ENCODE results near the gene IFI35.

IFI35 gene

DNA sequence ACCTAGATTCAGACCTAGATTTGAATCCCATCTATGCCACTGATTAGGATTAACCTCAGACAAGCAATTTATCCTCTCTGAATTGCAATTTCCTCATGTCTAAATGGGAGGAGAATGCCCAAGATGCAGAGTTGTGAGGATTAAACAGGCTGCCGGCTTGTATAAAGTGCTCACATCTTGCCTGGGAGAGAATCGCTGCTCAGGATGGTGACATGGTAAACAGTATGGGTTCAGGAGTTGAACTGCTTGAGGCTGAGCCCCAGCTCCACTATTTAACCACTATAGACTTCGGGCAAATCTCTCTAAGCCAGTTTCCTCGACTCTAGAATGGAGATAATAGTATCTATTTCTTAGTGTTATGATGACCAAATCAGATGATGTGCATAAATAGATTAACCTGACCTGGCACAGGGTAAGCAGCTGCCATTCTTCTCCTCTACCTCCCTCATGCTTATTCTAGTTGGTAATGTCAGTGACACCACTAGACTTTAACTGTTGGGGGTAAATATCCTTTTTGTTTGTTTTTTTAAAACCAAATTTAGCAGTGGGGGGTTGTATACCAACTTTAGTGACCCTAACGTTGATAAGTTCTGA, 9.1 kb upstream of the IFI35 start:
- Histone ChIP-seq H3K27me3 (ENCODE audit: control insufficient read depth in 1 of 2, insufficient read depth in 1 of 2, low read length in 2 of 2) (no peaks in the 10 kb centered on the region), H2BK120ac (ENCODE audit: low read depth, low read length) (no peak overlapping the region), H3K79me1 (replicated peaks; ENCODE audit: low read length, poor library complexity, severe bottlenecking) (no peaks in the 10 kb centered on the region), H3K4me2 (ENCODE audit: low read length, poor library complexity, severe bottlenecking) (peak overlapping the region; percentile 42), H2AK5ac (ENCODE audit: low read length, severe bottlenecking) (peak overlapping the region; percentile 4), H3K9ac (ENCODE audit: low read length) (peak overlapping the region; percentile 87), H3K23ac (ENCODE audit: low read length in 2 of 2) (no peak overlapping the region), H2BK5ac (ENCODE audit: low read depth, low read length, poor library complexity, severe bottlenecking) (no peak overlapping the region), H3K14ac (ENCODE audit: low read length in 2 of 2) (no peak overlapping the region), H3K4ac (ENCODE audit: low read depth in 1 of 2, low read length in 2 of 2) (no peak overlapping the region), H2BK15ac (ENCODE audit: low read depth, poor library complexity, severe bottlenecking) (no peak overlapping the region), H2BK12ac (ENCODE audit: low read length in 2 of 2) (no peak overlapping the region), H4K91ac (ENCODE audit: low read length) (no peak overlapping the region), H3K27ac (ENCODE audit: low read length, poor library complexity, severe bottlenecking) (peak overlapping the region; percentile 22), H4K8ac (ENCODE audit: low read length) (peak overlapping the region; percentile 52), H3K36me3 (ENCODE audit: control insufficient read depth in 1 of 2, insufficient read depth in 2 of 2, low read depth in 1 of 2, low read length in 2 of 2) (peaks cover 26 to 54% of the 10 kb centered on the region in 2 experiments), H3K18ac (ENCODE audit: low read depth in 1 of 2, low read length in 2 of 2) (peak overlapping the region in 1 of 2 experiments; percentile 55), H3K9me3 (ENCODE audit: control insufficient read depth, low read length) (no peaks in the 10 kb centered on the region), H3K4me3 (ENCODE audit: insufficient read depth in 1 of 2, low read depth in 1 of 2, low read length in 2 of 2) (peak overlapping the region in 1 of 2 experiments; percentile 66), H3K4me1 (ENCODE audit: control insufficient read depth, insufficient read depth, low read depth, low read length) (peaks cover 8% of the 10 kb centered on the region), H2AFZ (ENCODE audit: low read depth, low read length) (no peak overlapping the region)
- DNase-seq = no peak
- WGBS = 50% methylated on average over 3 of the region's 5 CpGs

- Histone ChIP-seq H3K79me1 (replicated peaks; ENCODE audit: low read length, poor library complexity, severe bottlenecking) (no peaks in the 10 kb centered on the region), H3K27me3 (ENCODE audit: control insufficient read depth in 1 of 2, insufficient read depth in 1 of 2, low read length in 2 of 2) (no peaks in the 10 kb centered on the region), H3K4me1 (ENCODE audit: control insufficient read depth, insufficient read depth, low read depth, low read length) (peaks cover 8% of the 10 kb centered on the region), H2BK12ac (ENCODE audit: low read length in 2 of 2) (peak within 1 kb of the TSS in 1 of 2 experiments; percentile 49), H3K9ac (ENCODE audit: low read length) (peak within 1 kb of the TSS; percentile 100), H3K36me3 (ENCODE audit: control insufficient read depth in 1 of 2, insufficient read depth in 2 of 2, low read depth in 1 of 2, low read length in 2 of 2) (peaks cover 30 to 54% of the 10 kb centered on the region in 2 experiments), H3K9me3 (ENCODE audit: control insufficient read depth, low read length) (no peaks in the 10 kb centered on the region), H3K23ac (ENCODE audit: low read length in 2 of 2) (peak within 1 kb of the TSS in 1 of 2 experiments; percentile 56), H2BK15ac (ENCODE audit: low read depth, poor library complexity, severe bottlenecking) (peak within 1 kb of the TSS; percentile 60), H3K4ac (ENCODE audit: low read depth in 1 of 2, low read length in 2 of 2) (peak within 1 kb of the TSS; percentile 85 to 90), H2AFZ (ENCODE audit: low read depth, low read length) (no peak within 1 kb of the TSS), H3K4me2 (ENCODE audit: low read length, poor library complexity, severe bottlenecking) (peak within 1 kb of the TSS; percentile 82), H4K91ac (ENCODE audit: low read length) (peak within 1 kb of the TSS; percentile 78), H2AK5ac (ENCODE audit: low read length, severe bottlenecking) (peak within 1 kb of the TSS; percentile 26), H3K27ac (ENCODE audit: low read length, poor library complexity, severe bottlenecking) (peak within 1 kb of the TSS; percentile 95), H4K8ac (ENCODE audit: low read length) (peak within 1 kb of the TSS; percentile 78), H3K18ac (ENCODE audit: low read depth in 1 of 2, low read length in 2 of 2) (peak within 1 kb of the TSS; percentile 97 to 98), H3K4me3 (ENCODE audit: insufficient read depth in 1 of 2, low read depth in 1 of 2, low read length in 2 of 2) (peak within 1 kb of the TSS; percentile 89 to 99), H2BK120ac (ENCODE audit: low read depth, low read length) (no peak within 1 kb of the TSS), H2BK5ac (ENCODE audit: low read depth, low read length, poor library complexity, severe bottlenecking) (peak within 1 kb of the TSS; percentile 96), H3K14ac (ENCODE audit: low read length in 2 of 2) (peak within 1 kb of the TSS in 1 of 2 experiments; percentile 89)
- WGBS = under 1% methylated on average over 49 of the region's 49 CpGs
- DNase-seq = peak; percentile 100
These were observed 8.3 kb upstream of the IFI35 start, which contains the start of gene RPL27 for GRCh38 chr17:42997984-42998938. TSS of gene RPL27 (plus strand) at chr17:42998419. CDS start at chr17:42998751, 332 bp downstream.

DNA sequence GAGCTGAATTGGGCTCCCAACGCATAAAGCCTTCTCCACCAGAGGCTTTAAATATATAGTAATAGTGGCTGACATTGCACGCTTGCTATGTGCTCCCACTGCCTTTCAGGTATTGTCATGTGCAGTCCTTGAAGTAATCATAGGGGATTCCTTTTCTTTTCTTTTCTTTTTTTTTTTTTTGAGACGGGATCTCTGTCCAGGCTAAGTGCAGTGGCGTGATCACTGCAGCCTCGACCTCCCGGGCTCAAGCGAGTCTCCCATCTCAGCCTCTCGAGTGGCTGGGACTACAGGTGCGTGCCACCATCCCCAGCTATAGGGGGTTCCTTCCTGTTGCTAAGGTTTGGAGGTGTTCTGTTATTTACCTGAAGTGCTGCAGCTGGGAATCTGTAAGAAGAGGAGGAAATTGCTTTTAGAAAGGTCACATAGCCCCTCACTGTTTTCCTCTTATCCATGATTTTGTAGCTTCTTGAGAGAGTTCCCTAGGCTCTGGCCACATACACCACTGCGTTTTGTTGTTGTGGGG, 7.5 kb upstream of the IFI35 start:
- H3K4me3 ChIP-seq (ENCODE audit: insufficient read depth in 1 of 2, low read depth in 1 of 2, low read length in 2 of 2) = peak overlapping the region; percentile 89 to 99
- H4K8ac ChIP-seq (ENCODE audit: low read length) = no peak overlapping the region
- no peak overlapping the region for H4K91ac ChIP-seq (ENCODE audit: low read length)
- H2BK12ac ChIP-seq (ENCODE audit: low read length in 2 of 2) = peak overlapping the region in 1 of 2 experiments; percentile 49
- H3K36me3 ChIP-seq (ENCODE audit: control insufficient read depth in 1 of 2, insufficient read depth in 2 of 2, low read depth in 1 of 2, low read length in 2 of 2) = peaks cover 33 to 55% of the 10 kb centered on the region in 2 experiments
- peak overlapping the region; percentile 95 for H3K27ac ChIP-seq (ENCODE audit: low read length, poor library complexity, severe bottlenecking)
- no peak overlapping the region for H2AK5ac ChIP-seq (ENCODE audit: low read length, severe bottlenecking)
- no peaks in the 10 kb centered on the region for H3K9me3 ChIP-seq (ENCODE audit: control insufficient read depth, low read length)
- H2BK15ac ChIP-seq (ENCODE audit: low read depth, poor library complexity, severe bottlenecking) = no peak overlapping the region
- H2BK120ac ChIP-seq (ENCODE audit: low read depth, low read length) = no peak overlapping the region
- peak overlapping the region; percentile 82 for H3K4me2 ChIP-seq (ENCODE audit: low read length, poor library complexity, severe bottlenecking)
- no peaks in the 10 kb centered on the region for H3K79me1 ChIP-seq (replicated peaks; ENCODE audit: low read length, poor library complexity, severe bottlenecking)
- no peak for DNase-seq
- 4% methylated on average over 6 of the region's 10 CpGs for WGBS
- peak overlapping the region; percentile 97 to 98 for H3K18ac ChIP-seq (ENCODE audit: low read depth in 1 of 2, low read length in 2 of 2)
- peak overlapping the region; percentile 85 to 90 for H3K4ac ChIP-seq (ENCODE audit: low read depth in 1 of 2, low read length in 2 of 2)
- H3K23ac ChIP-seq (ENCODE audit: low read length in 2 of 2) = no peak overlapping the region
- no peak overlapping the region for H2AFZ ChIP-seq (ENCODE audit: low read depth, low read length)
- peaks cover 10% of the 10 kb centered on the region for H3K4me1 ChIP-seq (ENCODE audit: control insufficient read depth, insufficient read depth, low read depth, low read length)
- H3K9ac ChIP-seq (ENCODE audit: low read length) = peak overlapping the region; percentile 100
- no peaks in the 10 kb centered on the region for H3K27me3 ChIP-seq (ENCODE audit: control insufficient read depth in 1 of 2, insufficient read depth in 1 of 2, low read length in 2 of 2)
- H3K14ac ChIP-seq (ENCODE audit: low read length in 2 of 2) = no peak overlapping the region
- H2BK5ac ChIP-seq (ENCODE audit: low read depth, low read length, poor library complexity, severe bottlenecking) = no peak overlapping the region

All from mesenchymal stem cell (in vitro differentiated cells and primary cell).